ENCODE measurements around the gene B4GALNT4. TPM values are rescaled to one million over a fixed set of nuclear protein-coding genes. Genes with fewer than 3 reads are reported as not detected.
"Not testable (repeated sequence)": the region's sequence is repeated elsewhere in the genome, so short reads cannot be mapped to it uniquely, and the experiment has no call there.

The B4GALNT4 gene
- total and polyA plus RNA-seq, 2 experiments from 2014 or later = 35.8 to 94.4 TPM

DNA sequence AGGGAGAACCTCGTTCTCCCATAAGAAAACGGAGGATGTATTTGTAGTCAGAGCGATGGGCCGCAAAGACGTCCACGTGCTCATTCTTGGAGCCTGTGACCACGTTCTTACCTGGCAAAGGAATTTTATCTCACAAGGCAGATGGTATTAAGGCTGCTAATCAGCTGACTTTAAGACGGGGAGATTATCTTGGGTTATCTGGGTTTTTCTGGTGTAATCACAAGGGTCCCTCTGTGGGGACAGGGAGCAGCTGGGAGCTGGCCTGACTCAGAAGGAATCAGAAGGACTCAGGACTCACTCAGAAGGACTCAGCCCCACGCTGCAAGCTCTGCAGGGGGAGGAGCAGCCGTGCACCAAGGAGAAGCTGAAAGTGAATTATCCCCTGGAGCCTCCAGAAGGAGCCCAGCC is 53.0 kb downstream of the B4GALNT4 start:
- H3K9me3 ChIP-seq (ENCODE audit: low read depth) = no peaks in the 10 kb centered on the region
- TF ChIP-seq, protein P1, sequence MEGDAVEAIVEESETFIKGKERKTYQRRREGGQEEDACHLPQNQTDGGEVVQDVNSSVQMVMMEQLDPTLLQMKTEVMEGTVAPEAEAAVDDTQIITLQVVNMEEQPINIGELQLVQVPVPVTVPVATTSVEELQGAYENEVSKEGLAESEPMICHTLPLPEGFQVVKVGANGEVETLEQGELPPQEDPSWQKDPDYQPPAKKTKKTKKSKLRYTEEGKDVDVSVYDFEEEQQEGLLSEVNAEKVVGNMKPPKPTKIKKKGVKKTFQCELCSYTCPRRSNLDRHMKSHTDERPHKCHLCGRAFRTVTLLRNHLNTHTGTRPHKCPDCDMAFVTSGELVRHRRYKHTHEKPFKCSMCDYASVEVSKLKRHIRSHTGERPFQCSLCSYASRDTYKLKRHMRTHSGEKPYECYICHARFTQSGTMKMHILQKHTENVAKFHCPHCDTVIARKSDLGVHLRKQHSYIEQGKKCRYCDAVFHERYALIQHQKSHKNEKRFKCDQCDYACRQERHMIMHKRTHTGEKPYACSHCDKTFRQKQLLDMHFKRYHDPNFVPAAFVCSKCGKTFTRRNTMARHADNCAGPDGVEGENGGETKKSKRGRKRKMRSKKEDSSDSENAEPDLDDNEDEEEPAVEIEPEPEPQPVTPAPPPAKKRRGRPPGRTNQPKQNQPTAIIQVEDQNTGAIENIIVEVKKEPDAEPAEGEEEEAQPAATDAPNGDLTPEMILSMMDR (IDR thresholded peaks at IDR 0.05; ENCODE audit: low read depth, low read length) = no peak
- no peak for DNase-seq (ENCODE audit: low read depth in 1 of 2, low spot score in 1 of 2)
- H3K36me3 ChIP-seq = no peaks in the 10 kb centered on the region
- H3K27me3 ChIP-seq = peaks cover 25% of the 10 kb centered on the region
- H3K27ac ChIP-seq = no peak overlapping the region
- no peak overlapping the region for H3K4me3 ChIP-seq
- H3K4me1 ChIP-seq (ENCODE audit: low read depth) = no peaks in the 10 kb centered on the region

DNA sequence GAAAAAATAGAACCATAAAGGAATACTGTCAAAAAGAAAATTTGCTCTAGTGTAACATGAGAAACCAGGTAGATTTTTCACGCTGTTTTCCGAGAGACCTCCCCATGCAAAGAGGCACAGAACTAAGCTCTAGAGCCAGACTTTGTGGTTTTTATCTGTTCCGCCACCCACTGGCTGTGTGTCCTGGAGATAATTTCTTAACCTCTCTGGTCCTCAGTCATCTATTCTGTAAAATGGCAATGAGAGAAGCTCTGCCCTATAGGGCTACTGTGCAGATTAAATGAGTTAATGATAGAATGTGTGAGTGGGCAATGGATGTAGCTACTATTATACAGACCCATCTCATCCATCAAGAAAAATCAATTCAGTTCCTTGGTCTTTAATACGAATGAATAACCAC is 54.9 kb downstream of the B4GALNT4 start:
- Histone ChIP-seq H3K4me3 (no peak overlapping the region), H3K4me1 (ENCODE audit: low read depth) (no peaks in the 10 kb centered on the region), H3K27ac (no peak overlapping the region), H3K36me3 (no peaks in the 10 kb centered on the region), H3K27me3 (peaks cover 5% of the 10 kb centered on the region), H3K9me3 (ENCODE audit: low read depth) (no peaks in the 10 kb centered on the region)
- TF ChIP-seq, protein P1 (IDR thresholded peaks at IDR 0.05; ENCODE audit: low read depth, low read length) = no peak
- no peak for DNase-seq (ENCODE audit: low read depth in 1 of 2, low spot score in 1 of 2)

DNA sequence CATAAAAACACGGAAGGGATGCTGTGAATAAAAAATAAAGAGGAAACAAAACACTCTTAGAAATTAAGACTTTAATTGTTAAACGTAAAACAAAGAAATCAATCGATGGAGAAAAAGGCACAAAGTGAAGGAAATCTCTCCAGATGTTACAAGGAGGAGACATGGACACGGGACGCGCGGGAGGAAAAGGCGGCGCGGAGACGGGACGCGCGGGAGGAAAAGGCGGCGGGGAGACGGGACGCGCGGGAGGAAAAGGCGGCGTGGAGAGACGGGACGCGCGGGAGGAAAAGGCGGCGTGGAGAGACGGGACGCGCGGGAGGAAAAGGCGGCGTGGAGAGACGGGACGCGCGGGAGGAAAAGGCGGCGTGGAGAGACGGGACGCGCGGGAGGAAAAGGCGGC is 55.5 kb downstream of the B4GALNT4 start:
- not testable (repeated sequence) for H3K27ac ChIP-seq; DNase-seq (ENCODE audit: low read depth in 1 of 2, low spot score in 1 of 2); H3K27me3 ChIP-seq

GRCh38 chr11:425301-425700 is 56.0 kb downstream of the B4GALNT4 start:
- H3K4me1 ChIP-seq (ENCODE audit: low read depth) = no peaks in the 10 kb centered on the region
- H3K9me3 ChIP-seq (ENCODE audit: low read depth) = no peaks in the 10 kb centered on the region
- no peak overlapping the region for H3K27ac ChIP-seq
- TF ChIP-seq, protein P1 (IDR thresholded peaks at IDR 0.05; ENCODE audit: low read depth, low read length) = no peak
- H3K4me3 ChIP-seq = no peak overlapping the region
- H3K27me3 ChIP-seq = no peaks in the 10 kb centered on the region
- DNase-seq (ENCODE audit: low read depth in 1 of 2, low spot score in 1 of 2) = no peak
- H3K36me3 ChIP-seq = no peaks in the 10 kb centered on the region

More for the DNA sequence above, 55.5 kb downstream of the B4GALNT4 start:
- not testable (repeated sequence) for H3K4me1 ChIP-seq (ENCODE audit: low read depth); H3K4me3 ChIP-seq; H3K9me3 ChIP-seq (ENCODE audit: low read depth); H3K36me3 ChIP-seq

DNA sequence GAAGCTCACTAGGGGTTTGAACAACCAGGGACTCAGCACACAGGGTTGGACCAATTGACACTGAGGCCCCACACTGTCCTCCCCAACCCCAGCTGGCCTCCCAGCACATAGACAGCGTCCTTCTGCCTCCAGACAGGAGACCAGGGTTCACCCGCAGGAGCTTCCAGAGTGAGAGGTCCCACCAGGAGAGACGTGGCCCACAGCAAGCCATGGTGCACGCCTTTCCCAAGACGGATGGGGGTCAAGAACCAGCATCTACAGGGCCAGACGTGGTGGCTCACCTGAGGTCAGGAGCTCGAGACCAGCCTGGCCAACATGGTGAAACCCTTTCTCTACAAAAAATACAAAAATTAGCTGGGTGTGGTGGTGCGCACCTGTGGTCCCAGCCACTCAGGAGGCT is 57.6 kb downstream of the B4GALNT4 start:
- H3K4me3 ChIP-seq = no peak overlapping the region

DNA sequence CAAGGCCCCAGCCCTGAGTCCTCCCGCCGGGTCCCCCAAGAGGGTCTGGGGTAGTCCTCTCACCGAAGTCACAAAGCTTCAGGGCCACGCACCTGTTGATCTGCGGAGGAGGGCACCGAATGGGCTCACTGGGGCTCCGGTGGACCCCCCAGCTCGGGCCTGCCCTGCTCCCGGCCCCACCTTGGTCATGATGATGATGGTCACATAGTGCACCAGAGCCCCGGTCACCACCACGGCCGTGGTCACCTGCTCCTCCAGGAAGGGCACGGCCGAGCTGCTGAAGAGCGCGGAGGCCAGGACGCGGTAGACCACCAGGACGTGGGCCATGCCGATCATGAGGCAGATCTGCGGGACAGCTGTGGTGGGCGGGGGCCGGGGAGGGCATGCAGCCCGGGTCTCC is 59.0 kb downstream of the B4GALNT4 start:
- no peak overlapping the region for H3K4me3 ChIP-seq
- no peak for DNase-seq (ENCODE audit: low read depth in 1 of 2, low spot score in 1 of 2)
- H3K4me1 ChIP-seq (ENCODE audit: low read depth) = no peaks in the 10 kb centered on the region
- H3K27me3 ChIP-seq = no peaks in the 10 kb centered on the region
- no peaks in the 10 kb centered on the region for H3K9me3 ChIP-seq (ENCODE audit: low read depth)
- H3K36me3 ChIP-seq = no peaks in the 10 kb centered on the region
- TF ChIP-seq, protein P1 (IDR thresholded peaks at IDR 0.05; ENCODE audit: low read depth, low read length) = no peak
- H3K27ac ChIP-seq = no peak overlapping the region

More for the DNA sequence above, 57.6 kb downstream of the B4GALNT4 start:
- no peaks in the 10 kb centered on the region for H3K9me3 ChIP-seq (ENCODE audit: low read depth)
- H3K4me1 ChIP-seq (ENCODE audit: low read depth) = no peaks in the 10 kb centered on the region
- no peak overlapping the region for H3K27ac ChIP-seq
- DNase-seq (ENCODE audit: low read depth in 1 of 2, low spot score in 1 of 2) = no peak
- no peaks in the 10 kb centered on the region for H3K36me3 ChIP-seq
- TF ChIP-seq, protein P1 (IDR thresholded peaks at IDR 0.05; ENCODE audit: low read depth, low read length) = no peak
- H3K27me3 ChIP-seq = no peaks in the 10 kb centered on the region

Data from cardiac muscle cell (in vitro differentiated cells and primary cell).